BJ (cell line): ENCODE data around the gene HMGB3. TPM values are rescaled to one million over a fixed set of nuclear protein-coding genes. Genes with fewer than 3 reads are reported as not detected.

Source experiments
- CTCF ChIA-PET: fragments of 350-600 bp; formaldehyde crosslinking; extraction: SDS; loops from one replicate; lab custom pipeline; 2021; ENCODE audit warnings: antibody characterized with exemption, inconsistent platforms; lab: Yijun Ruan, JAX
- POLR2A ChIA-PET: fragments of 300-600 bp; sonication (Branson Sonifier 250); formaldehyde crosslinking; extraction: SDS; loops from one replicate; lab custom pipeline; 2021; ENCODE audit warnings: antibody characterized with exemption; lab: Charles Lee
- DNase-seq: peaks from one replicate; pipeline ENCODE4 v3.0.0-alpha.2; 2011; ENCODE audit warnings: low read depth
- H3K27me3 ChIP-seq: 2 replicates; pipeline ENCODE4 v1.6.0; 2011; ENCODE audit warnings: low read length; ENCODE audit not compliant: control insufficient read depth, insufficient read depth
- H3K36me3 ChIP-seq: 2 replicates; pipeline ENCODE4 v1.5.1; 2011; ENCODE audit warnings: low read length; ENCODE audit not compliant: control insufficient read depth, insufficient read depth
- H3K4me3 ChIP-seq: 2 replicates; pipeline ENCODE4 v1.5.1; 2011; ENCODE audit warnings: low read depth, mild to moderate bottlenecking, control low read depth, low read length
- CTCF ChIP-seq: IDR thresholded peaks from 2 replicates; pipeline ENCODE4 v1.5.1; 2011; ENCODE audit warnings: low read depth, mild to moderate bottlenecking, control low read depth, inconsistent platforms, low read length, moderate library complexity; ENCODE audit not compliant: insufficient read depth
- polyA plus RNA-seq: library from polyadenylated mRNA; depleted of rRNA; stranded (reverse); fragments of >200 nt; gene quantifications from 2 replicates; pipeline ENCODE4 v1.2.3, GENCODE V29; 2011

The HMGB3 gene
- polyA plus RNA-seq, 1 experiment = 8.1 TPM

GRCh38 chrX:150966742-150967141, 16.4 kb upstream of the HMGB3 start:
- TF ChIP-seq CTCF = no peak
- H3K27me3 ChIP-seq = no peaks in the 10 kb centered on the region
- no peak for DNase-seq
- POLR2A ChIA-PET = no interaction called here
- H3K4me3 ChIP-seq = no peak overlapping the region
- CTCF ChIA-PET = interaction anchor here (0.6 kb wide), 2 partner anchors 24 to 26 kb away, joined by 3 read pairs; no protein-coding TSS in a partner anchor
- no peaks in the 10 kb centered on the region for H3K36me3 ChIP-seq

- Histone ChIP-seq H3K4me3 (no peak overlapping the region), H3K36me3 (no peaks in the 10 kb centered on the region), H3K27me3 (no peaks in the 10 kb centered on the region)
- POLR2A ChIA-PET = no interaction called here
- DNase-seq = no peak
- TF ChIP-seq CTCF = no peak
- CTCF ChIA-PET = interaction anchor here (0.9 kb wide), 1 partner anchor 15 kb away, joined by 3 read pairs; the partner anchor contains the start of gene HMGB3
These were observed 15.3 kb upstream of the HMGB3 start for GRCh38 chrX:150967786-150968185.

- POLR2A ChIA-PET = no interaction called here
- Histone ChIP-seq H3K4me3 (no peak overlapping the region), H3K36me3 (no peaks in the 10 kb centered on the region), H3K27me3 (no peaks in the 10 kb centered on the region)
- DNase-seq = no peak
- CTCF ChIA-PET = no interaction called here
- TF ChIP-seq CTCF = no peak
These were observed 14.0 kb upstream of the HMGB3 start for GRCh38 chrX:150968862-150969720.

GRCh38 chrX:150972450-150972849, 10.7 kb upstream of the HMGB3 start:
- no peak for DNase-seq
- Histone ChIP-seq H3K27me3 (no peaks in the 10 kb centered on the region), H3K36me3 (no peaks in the 10 kb centered on the region), H3K4me3 (no peak overlapping the region)
- TF ChIP-seq CTCF = no peak
- POLR2A ChIA-PET = no interaction called here
- CTCF ChIA-PET = no interaction called here

- DNase-seq = no peak
- Histone ChIP-seq H3K27me3 (no peaks in the 10 kb centered on the region), H3K4me3 (no peak overlapping the region), H3K36me3 (no peaks in the 10 kb centered on the region)
- ChIA-PET POLR2A (no interaction called here), CTCF (interaction anchor here (0.5 kb wide), 1 partner anchor 1504 kb away, joined by 4 read pairs; no protein-coding TSS in a partner anchor)
- TF ChIP-seq CTCF = no peak
These were observed 7.3 kb upstream of the HMGB3 start for GRCh38 chrX:150975655-150976390.
